HG03060 (cell line): Measurements from ENCODE around the gene STX2.
"Not testable (repeated sequence)": the region's sequence is repeated elsewhere in the genome, so short reads cannot be mapped to it uniquely, and the experiment has no call there.

Experiments
- ATAC-seq: cut with Tn5 transposase; IDR thresholded peaks from one replicate; pipeline ENCODE4 v1.9.1; 2021; ENCODE audit warnings: low read depth, moderate number of reproducible peaks; ENCODE audit not compliant: unreplicated experiment

The STX2 gene

GRCh38 chr12:130838951-130839769 lies at the start of gene STX2:
STX2 (minus strand) TSS chr12:130839250; CDS start chr12:130839099, 151 bp downstream.
- ATAC-seq, result peak; percentile 48

DNA sequence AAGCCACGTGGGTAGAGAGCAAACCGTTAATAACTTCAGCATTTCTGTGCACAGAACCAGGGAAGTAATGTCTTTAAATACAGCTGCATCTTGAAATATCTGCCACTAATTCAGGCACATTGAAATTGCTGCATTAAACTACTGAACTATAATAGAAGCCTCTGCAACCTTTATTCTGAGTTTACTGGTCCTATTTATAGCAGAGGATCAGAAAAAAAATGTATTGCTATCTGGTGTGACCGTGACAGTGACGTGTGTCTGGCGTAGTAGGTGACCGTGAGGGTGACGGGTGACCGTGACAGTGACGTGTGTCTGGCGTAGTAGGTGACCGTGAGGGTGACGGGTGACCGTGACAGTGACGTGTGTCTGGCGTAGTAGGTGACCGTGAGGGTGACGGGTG lies 48.1 kb upstream of the STX2 start:
- not testable (repeated sequence) for ATAC-seq

DNA sequence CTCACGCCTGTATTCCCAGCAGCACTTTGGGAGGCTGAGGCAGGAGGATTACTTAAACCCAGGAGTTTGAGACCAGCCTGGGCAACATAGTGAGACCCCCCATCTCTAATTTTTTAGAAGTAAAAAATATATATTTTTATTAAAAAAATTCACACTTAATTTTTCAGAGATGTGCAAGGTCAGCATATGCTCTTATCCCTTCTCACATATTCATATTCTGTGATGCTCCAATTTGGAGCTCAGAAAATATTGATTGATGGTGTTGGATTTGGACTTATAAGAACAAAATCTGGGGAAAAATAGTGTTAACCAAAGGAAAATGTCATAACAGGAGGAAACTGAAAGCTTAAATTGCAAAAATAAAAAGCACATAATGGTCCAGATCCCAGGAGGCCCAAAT lies 42.5 kb upstream of the STX2 start:
- no peak for ATAC-seq

DNA sequence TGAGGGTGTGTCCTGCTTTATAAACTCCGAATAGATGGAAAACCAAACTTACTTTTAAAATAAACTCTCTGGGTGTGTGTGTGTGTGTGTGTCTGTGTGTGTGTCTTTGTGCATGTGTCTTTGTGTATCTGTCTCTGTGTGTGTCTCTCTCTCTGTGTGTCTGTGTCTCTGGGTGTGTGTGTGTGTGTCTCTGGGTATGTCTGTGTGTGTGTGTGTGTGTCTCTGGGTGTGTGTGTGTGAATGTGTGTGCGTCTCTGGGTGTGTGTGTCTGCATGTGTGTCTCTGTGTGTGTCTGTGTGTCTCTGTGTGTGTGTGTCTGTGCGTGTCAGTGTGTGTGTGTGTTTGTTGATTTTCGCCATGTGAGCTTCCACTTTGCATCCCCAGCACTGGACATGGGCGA lies 42.0 kb upstream of the STX2 start:
- no peak for ATAC-seq

DNA sequence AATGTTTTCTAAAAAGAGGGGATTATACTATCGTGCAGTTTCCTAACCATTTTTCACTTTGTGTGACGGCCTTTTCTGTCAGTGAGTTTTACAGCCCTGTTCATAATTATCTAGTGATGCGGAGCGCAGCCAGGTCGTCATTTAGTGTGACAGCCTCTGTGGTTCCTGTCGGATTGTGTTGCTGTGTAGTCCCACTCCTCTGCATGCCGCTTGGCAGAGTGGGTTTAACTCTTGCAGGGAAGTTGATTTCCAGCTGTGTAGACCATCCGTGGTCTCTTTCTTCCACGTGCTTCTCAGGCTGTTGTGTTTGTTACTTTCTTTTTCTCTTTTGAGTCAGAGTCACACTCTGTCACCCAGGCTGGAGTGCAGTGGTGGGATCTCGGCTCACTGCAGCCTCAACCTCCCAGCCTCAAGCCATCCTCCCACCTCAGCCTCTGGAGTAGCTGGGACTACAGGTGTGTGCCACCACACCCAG lies 41.4 kb upstream of the STX2 start:
- ATAC-seq, result peak; percentile 47

GRCh38 chr12:130879781-130880389 lies 40.8 kb upstream of the STX2 start:
- no peak for ATAC-seq

DNA sequence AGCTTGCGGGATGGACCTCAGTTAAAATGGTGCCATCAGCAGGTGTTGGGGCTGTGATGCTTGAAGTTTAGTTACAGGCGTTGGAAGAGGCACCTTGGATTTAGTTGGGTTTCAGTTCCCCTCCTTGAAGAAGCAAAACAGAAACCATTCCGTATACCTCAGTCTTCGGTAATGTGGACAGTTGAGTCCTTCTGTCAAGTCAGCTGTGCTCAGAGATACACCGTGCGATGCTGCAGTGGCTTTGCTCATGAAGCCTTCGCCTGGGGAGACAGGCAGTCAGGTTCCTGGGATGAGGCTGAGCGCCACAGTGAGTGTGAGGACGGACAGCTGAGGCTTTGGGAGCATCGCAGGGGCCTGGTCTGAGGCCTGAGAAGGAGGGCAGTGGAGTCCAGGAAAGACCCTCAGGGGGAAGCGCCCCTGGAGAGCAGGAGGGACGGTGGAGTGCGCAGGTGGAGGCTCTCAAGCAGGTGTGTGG lies 40.2 kb upstream of the STX2 start:
- ATAC-seq, result peak; percentile 72

GRCh38 chr12:130878193-130879185 lies 39.4 kb upstream of the STX2 start:
- no peak for ATAC-seq

- ATAC-seq, result no peak
Observed at GRCh38 chr12:130877333-130877732, 38.3 kb upstream of the STX2 start.

DNA sequence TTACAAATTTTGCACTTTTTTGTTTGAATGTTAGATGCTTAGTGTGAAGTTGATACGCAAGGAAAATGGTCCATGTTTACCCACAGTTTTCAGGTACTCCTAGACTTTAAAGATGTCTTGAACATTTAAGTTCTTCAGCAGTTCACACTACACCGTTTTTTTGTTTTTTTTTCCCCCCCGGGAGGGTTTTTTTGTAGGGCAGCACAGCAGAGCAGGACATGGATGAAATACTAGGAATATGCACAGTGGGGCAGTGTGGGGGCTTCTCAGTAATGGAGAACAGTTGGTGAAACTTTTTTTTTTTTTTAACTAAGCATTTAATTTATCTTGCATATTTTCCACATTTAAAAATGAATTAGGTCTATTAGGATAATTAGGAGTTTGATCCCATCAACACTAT lies 37.7 kb upstream of the STX2 start:
- no peak for ATAC-seq

DNA sequence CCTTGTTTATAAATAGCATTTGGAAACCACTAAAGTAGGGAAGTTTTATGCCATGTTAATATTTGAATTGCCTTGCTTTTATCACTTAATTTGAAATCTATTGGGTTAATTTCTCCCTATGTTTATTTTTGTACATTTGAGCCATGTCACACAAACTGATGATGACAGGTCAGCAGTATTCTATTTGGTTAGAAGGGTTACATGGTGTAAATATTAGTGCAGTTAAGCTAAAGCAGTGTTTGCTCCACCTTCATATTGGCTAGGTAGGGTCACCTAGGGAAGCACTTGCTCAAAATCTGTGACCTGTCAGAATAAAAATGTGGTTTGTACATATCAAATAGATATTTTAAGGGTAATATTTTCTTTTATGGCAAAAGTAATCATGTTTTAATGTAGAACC lies 37.2 kb upstream of the STX2 start:
- no peak for ATAC-seq

GRCh38 chr12:130875708-130876107 lies 36.7 kb upstream of the STX2 start:
- not testable (repeated sequence) for ATAC-seq

DNA sequence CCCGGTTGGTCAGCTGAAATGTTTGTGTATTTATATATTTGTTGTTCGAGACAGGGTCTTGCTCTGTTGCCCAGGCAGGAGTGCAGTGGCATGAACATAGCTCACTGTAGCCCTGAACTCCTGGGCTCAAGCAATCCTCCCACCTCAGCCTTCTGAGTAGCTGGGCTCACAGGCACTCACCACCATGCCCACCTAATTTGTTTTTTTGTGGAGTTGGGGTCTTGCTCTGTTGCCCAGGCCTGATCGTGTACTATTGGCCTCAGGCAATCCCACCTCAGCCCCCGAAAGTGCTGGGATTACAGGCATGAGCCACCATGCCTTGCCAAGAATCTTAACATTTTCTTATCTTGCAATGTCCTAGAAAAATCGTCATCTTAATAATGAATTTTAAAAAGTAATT lies 36.1 kb upstream of the STX2 start:
- ATAC-seq, result no peak

DNA sequence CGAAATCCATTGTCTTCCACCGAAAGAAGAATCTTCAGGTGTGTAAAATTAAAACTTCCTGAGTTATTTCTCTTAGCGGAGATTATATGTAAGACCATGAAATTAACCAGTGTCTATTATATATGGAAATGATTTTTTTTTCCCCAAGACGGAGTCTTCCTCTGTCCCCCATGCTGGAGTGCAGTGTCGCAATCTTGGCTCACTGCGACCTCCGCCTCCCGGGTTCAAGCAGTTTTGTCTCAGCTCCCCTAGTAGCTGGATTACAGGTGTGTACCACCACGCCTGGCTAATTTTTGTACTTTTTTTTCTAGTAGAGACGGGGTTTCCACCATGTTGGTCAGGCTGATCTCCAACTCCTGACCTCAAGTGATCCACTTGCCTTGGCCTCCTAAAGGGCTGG lies 35.6 kb upstream of the STX2 start:
- no peak for ATAC-seq

- ATAC-seq, result no peak
Observed at GRCh38 chr12:130873825-130874224, 34.8 kb upstream of the STX2 start.

GRCh38 chr12:130873106-130873795 lies 34.2 kb upstream of the STX2 start:
- ATAC-seq, result no peak

DNA sequence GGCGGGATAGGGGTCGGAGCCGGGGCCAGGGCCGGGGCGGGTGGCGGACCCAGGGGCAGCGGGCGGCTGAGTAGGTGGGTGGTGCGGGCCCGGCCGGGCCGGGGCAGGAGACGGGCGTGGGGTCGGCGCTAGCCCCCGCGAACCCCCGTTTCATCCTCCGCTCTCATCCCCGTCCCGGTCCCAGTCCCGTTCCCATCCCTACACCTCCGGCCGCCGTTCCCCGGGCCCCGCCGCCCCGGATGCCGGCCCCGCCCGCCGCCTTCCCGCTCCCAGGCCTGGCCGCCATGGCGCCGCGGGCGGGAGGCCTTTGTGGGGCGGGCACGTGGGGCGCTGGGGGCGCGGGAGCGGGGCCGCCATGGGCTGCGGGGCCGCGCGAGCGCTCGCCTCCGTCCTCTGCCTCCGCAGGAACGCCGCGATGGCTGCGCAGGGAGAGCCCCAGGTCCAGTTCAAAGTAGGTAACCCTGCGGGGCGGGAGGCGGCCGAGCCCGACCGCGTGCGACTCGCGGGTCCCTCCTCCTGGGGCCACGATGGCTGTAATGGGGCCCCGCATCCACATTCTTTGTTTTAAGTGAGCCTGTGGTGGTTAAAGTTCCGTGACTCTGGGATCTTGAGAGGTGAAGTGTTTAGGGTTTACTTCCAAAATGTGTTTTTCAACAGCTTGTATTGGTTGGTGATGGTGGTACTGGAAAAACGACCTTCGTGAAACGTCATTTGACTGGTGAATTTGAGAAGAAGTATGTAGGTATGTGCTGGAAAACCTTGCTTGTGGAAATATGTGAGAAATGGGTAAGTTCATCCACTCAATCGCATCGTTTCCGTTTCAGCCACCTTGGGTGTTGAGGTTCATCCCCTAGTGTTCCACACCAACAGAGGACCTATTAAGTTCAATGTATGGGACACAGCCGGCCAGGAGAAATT lies 33.4 kb upstream of the STX2 start:
- no peak for ATAC-seq

DNA sequence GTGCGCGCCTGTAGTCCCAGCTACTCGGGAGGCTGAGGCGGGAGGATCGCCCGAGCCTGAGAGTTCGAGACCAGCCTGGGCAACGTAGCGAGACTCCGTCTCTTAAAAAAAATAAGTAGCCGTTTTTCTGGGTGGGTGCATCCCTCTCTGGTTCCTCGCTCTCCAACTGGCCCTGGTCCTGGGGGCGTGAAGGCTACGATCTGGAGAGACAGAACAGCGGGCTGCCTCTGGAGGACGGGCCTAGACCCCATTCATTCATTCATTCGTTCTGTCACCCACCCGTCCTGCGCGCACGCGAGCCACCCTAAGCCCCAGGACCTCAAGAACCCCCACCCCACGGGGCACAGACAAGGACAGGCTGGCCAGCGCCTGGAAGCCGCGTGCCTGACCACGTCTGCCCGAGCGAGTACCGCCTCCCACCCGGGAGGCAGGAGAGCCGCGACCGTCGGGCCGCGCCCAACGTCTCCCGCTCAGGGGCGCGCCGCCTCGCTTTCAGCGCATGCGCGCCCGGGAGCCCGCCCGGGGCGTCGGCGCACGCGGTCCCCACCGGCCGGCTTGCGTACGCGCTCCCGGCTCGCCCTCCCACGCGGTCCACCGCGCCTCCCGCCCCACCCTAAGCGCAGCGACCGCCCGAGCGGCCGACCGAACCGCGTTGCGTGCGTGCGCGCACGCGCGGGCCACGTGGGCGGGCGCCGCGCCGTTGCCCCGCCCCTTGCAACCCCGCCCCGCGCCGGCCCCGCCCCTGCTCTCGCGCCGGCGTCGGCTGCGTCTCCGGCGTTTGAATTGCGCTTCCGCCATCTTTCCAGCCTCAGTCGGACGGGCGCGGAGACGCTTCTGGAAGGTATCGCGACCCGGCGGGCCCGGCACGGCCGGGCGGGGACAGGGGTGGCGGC lies 32.5 kb upstream of the STX2 start, which contains the start of gene RAN:
Gene RAN (plus strand): TSS at position 781 of the 893 bp plus-strand sequence. CDS start 528 bp downstream, outside the sequence.
- no peak for ATAC-seq
